HepG2 (cell line): ENCODE measurements around the gene TIMM23. TPM values are rescaled to one million over a fixed set of nuclear protein-coding genes. Genes with fewer than 3 reads are reported as not detected.

Experiments
- CAMTA2 ChIP-seq: sonication (generic); formaldehyde crosslinking; IDR thresholded peaks from 2 replicates; pipeline ENCODE4 v1.4.0; 2020; ENCODE audit warnings: mild to moderate bottlenecking, missing genetic modification reagents, borderline replicate concordance
- CHD2 ChIP-seq: IDR thresholded peaks from 2 replicates; pipeline ENCODE4 v1.6.1; 2011; ENCODE audit warnings: low read depth, low read length, improper control_type of control experiment
- ESRRA ChIP-seq: sonication (generic); formaldehyde crosslinking; IDR thresholded peaks from 2 replicates; pipeline ENCODE4 v1.5.1; 2020; ENCODE audit warnings: mild to moderate bottlenecking, low read depth, missing genetic modification reagents
- GLI4 ChIP-seq: sonication (generic); formaldehyde crosslinking; IDR thresholded peaks from 2 replicates; pipeline ENCODE4 v1.5.1; 2020; ENCODE audit warnings: missing genetic modification reagents, mild to moderate bottlenecking, moderate library complexity, borderline replicate concordance
- HNRNPL ChIP-seq: fragments of 200-400 bp; formaldehyde crosslinking; IDR thresholded peaks from 2 replicates; pipeline ENCODE4 v1.6.1; 2017; ENCODE audit warnings: mild to moderate bottlenecking, low read depth, low read length
- HOXA5 ChIP-seq: sonication (generic); formaldehyde crosslinking; IDR thresholded peaks from 2 replicates; pipeline ENCODE4 v1.4.0; 2020; ENCODE audit warnings: missing genetic modification reagents
- KLF6 ChIP-seq: IDR thresholded peaks from 2 replicates; pipeline ENCODE4 v1.8.0; 2016; ENCODE audit warnings: missing biosample characterization, missing genetic modification reagents
- MIXL1 ChIP-seq: IDR thresholded peaks from 2 replicates; pipeline ENCODE4 v1.6.1; 2016
- NR2F6 ChIP-seq, 2 experiments: IDR thresholded peaks; 2 replicates each; pipeline ENCODE4 v1.6.1; 2016; ENCODE audit warnings: antibody characterized with exemption in 1 of 2, mild to moderate bottlenecking in 1 of 2
- PHB2 ChIP-seq: fragments of 450-650 bp; IDR thresholded peaks from 2 replicates; pipeline ENCODE4 v1.6.1; 2018; ENCODE audit not compliant: partially characterized antibody
- RBFOX2 ChIP-seq: fragments of 200-400 bp; formaldehyde crosslinking; IDR thresholded peaks from 2 replicates; pipeline ENCODE4 v1.6.1; 2017; ENCODE audit warnings: low read depth, mild to moderate bottlenecking, low read length
- REXO4 ChIP-seq: sonication (generic); formaldehyde crosslinking; IDR thresholded peaks from 2 replicates; pipeline ENCODE4 v1.8.0; 2022; ENCODE audit warnings: missing genetic modification reagents, mild to moderate bottlenecking, borderline replicate concordance
- RFX3 ChIP-seq: IDR thresholded peaks from 2 replicates; pipeline ENCODE4 v1.6.1; 2016; ENCODE audit warnings: missing biosample characterization, missing genetic modification reagents
- SYNCRIP ChIP-seq: fragments of 200-400 bp; formaldehyde crosslinking; IDR thresholded peaks from 2 replicates; pipeline ENCODE4 v1.6.1; 2018; ENCODE audit warnings: mild to moderate bottlenecking, low read depth, low read length; ENCODE audit not compliant: insufficient read depth
- TCF7L2 ChIP-seq: IDR thresholded peaks from 2 replicates; pipeline ENCODE4 v1.6.1; 2011; ENCODE audit warnings: mild to moderate bottlenecking, low read depth, low read length, moderate library complexity
- TMF1 ChIP-seq: sonication (generic); formaldehyde crosslinking; IDR thresholded peaks from 2 replicates; pipeline ENCODE4 v1.8.1; 2022; ENCODE audit warnings: low read depth, missing genetic modification reagents
- U2AF2 ChIP-seq: fragments of 200-400 bp; formaldehyde crosslinking; IDR thresholded peaks from 2 replicates; pipeline ENCODE4 v1.6.1; 2017; ENCODE audit warnings: low read depth, mild to moderate bottlenecking, low read length
- ZBTB49 ChIP-seq: sonication (generic); formaldehyde crosslinking; IDR thresholded peaks from 2 replicates; pipeline ENCODE4 v1.4.0; 2020; ENCODE audit warnings: missing genetic modification reagents, borderline replicate concordance
- ZFP36L2 ChIP-seq: sonication (generic); formaldehyde crosslinking; IDR thresholded peaks from 2 replicates; pipeline ENCODE4 v1.4.0; 2020; ENCODE audit warnings: missing genetic modification reagents
- ZMYM3 ChIP-seq: sonication (generic); formaldehyde crosslinking; IDR thresholded peaks from 2 replicates; pipeline ENCODE4 v1.5.1; 2020; ENCODE audit warnings: mild to moderate bottlenecking, missing genetic modification reagents
- ZNF260 ChIP-seq: sonication (generic); formaldehyde crosslinking; IDR thresholded peaks from 2 replicates; pipeline ENCODE4 v1.4.0; 2020; ENCODE audit warnings: missing genetic modification reagents, low read depth, mild to moderate bottlenecking, borderline replicate concordance
- ZNF280B ChIP-seq: sonication (generic); formaldehyde crosslinking; IDR thresholded peaks from 2 replicates; pipeline ENCODE4 v1.5.0; 2020; ENCODE audit warnings: missing genetic modification reagents, mild to moderate bottlenecking, borderline replicate concordance
- ZNF468 ChIP-seq: sonication (generic); formaldehyde crosslinking; IDR thresholded peaks from 2 replicates; pipeline ENCODE4 v1.8.0; 2022; ENCODE audit warnings: mild to moderate bottlenecking, moderate library complexity, missing genetic modification reagents
- ZNF564 ChIP-seq: sonication (generic); formaldehyde crosslinking; IDR thresholded peaks from 2 replicates; pipeline ENCODE4 v1.8.1; 2023; ENCODE audit warnings: mild to moderate bottlenecking, missing genetic modification reagents
- ZNF614 ChIP-seq: IDR thresholded peaks from 2 replicates; pipeline ENCODE4 v1.6.1; 2018; ENCODE audit warnings: missing biosample characterization, missing genetic modification reagents, inconsistent platforms, borderline replicate concordance
- ZNF724P ChIP-seq: sonication (generic); formaldehyde crosslinking; IDR thresholded peaks from 2 replicates; pipeline ENCODE4 v1.8.0; 2022; ENCODE audit warnings: missing genetic modification reagents, borderline replicate concordance
- ZNF816 ChIP-seq: sonication (generic); formaldehyde crosslinking; IDR thresholded peaks from 2 replicates; pipeline ENCODE4 v1.8.0; 2022; ENCODE audit warnings: missing genetic modification reagents, mild to moderate bottlenecking, borderline replicate concordance
- polyA plus RNA-seq, 8 experiments: library from polyadenylated mRNA; depleted of rRNA in 3 of 8; stranded (reverse) in 7 of 8; unstranded in 1 of 8; fragments of >200 nt; fragmentation: Illumina TruSeq in 4 of 8; extraction: Trizol in 4 of 8; gene quantifications; 2 replicates each; pipeline versions ENCODE4 v1.2.1 to v1.2.3, GENCODE V29; 2011 to 2016; ENCODE audit warnings: low read depth in 4 of 8, missing spikeins in 1 of 8, mixed read lengths in 1 of 8; ENCODE audit not compliant: insufficient read depth in 1 of 8
- total RNA-seq, 5 experiments: library from RNA; depleted of rRNA; stranded (reverse); fragments of >200 nt; fragmentation: Illumina TruSeq; extraction: Trizol; gene quantifications; 2 replicates each; pipeline ENCODE4 v1.2.3, GENCODE V29; 2016; ENCODE audit warnings: low read depth in 1 of 5

TIMM23 gene
- total and polyA plus RNA-seq, 2 of the 13 experiments (the other 11 are each of a cell fraction or from before 2014, with no cell fraction given) = 80.2 to 98.6 TPM

DNA sequence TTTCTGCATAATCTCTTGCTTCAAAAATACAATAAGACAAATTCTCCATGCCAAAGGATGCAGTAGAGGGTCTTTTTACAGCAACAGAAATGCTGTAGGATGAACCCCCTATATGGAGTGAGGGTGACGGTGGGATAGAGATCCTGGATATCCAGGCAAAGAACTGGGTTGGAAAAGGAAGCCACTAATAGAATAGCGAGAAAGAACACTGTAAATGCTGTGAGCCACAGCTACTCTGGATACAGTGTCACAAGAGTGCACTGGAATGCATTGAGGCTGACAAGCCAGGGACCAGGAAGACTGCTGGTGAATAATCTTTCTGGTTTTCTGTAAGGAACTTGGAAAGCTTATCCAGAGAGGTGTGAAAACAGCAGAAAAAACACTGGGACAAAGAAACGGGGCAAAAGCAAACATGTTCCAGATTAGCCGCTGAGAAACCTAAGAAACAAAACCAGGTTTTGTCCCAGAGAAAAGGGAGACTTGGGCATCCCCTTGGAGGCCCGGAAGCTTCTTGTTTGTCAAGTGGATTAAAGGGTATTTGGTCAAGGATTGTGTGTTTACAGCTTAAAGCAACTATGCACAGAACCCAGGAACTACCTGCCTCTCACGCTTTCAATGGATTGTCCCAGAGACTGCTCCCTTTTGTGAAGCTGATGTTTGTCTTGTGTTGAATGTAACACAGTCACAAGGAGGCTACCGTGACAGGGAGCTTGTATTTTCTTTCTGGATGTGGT is 79.9 kb downstream of the TIMM23 start (continued):
- TF ChIP-seq ZNF280B (CRISPR knock-in tag) (no peak), TMF1 (CRISPR knock-in tag) (no peak), ZNF468 (no peak), ZBTB49 (CRISPR knock-in tag) (no peak), HNRNPL (no peak), ZNF614 (peak; percentile 52), TCF7L2 (peak; percentile 17; the same call in 1 of the 2 replicates), PHB2 (no peak), ZNF564 (peak; percentile 58; the same call in 1 of the 2 replicates), CAMTA2 (CRISPR knock-in tag) (no peak), CHD2 (no peak), SYNCRIP (no peak), RBFOX2 (no peak), U2AF2 (no peak), MIXL1 (CRISPR knock-in tag) (peak; percentile 88), ESRRA (CRISPR knock-in tag) (peak; percentile 60; the same call in 1 of the 2 replicates), RFX3 (CRISPR knock-in tag) (no peak), ZFP36L2 (CRISPR knock-in tag) (no peak), NR2F6 (IDR thresholded peaks at IDR 0.05) (peak; percentile 95), NR2F6 (CRISPR knock-in tag; IDR thresholded peaks at IDR 0.05) (peak; percentile 88), REXO4 (CRISPR knock-in tag) (no peak), KLF6 (no peak), GLI4 (CRISPR knock-in tag) (no peak), ZNF816 (CRISPR knock-in tag) (no peak), HOXA5 (CRISPR knock-in tag) (no peak), ZNF260 (no peak), ZMYM3 (CRISPR knock-in tag) (peak; percentile 12), ZNF724P (peak; percentile 40; the same call in 1 of the 2 replicates)
